HG02970 (cell line): ENCODE measurements around the gene TECR.
A peak's percentile ranks its signal among the peaks of the same experiment; 100 is the strongest.

Experiments used
- ATAC-seq: cut with Tn5 transposase; IDR thresholded peaks from one replicate; pipeline ENCODE4 v1.9.1; 2021; ENCODE audit warnings: mild to moderate bottlenecking, moderate library complexity, moderate number of reproducible peaks; ENCODE audit not compliant: unreplicated experiment, low FRiP score

Gene TECR

GRCh38 chr19:14507704-14508542, 21.5 kb upstream of the TECR start:
- ATAC-seq, result no peak

GRCh38 chr19:14510311-14511228, 18.8 kb upstream of the TECR start:
- no peak for ATAC-seq

GRCh38 chr19:14511229-14511593, 18.2 kb upstream of the TECR start:
- no peak for ATAC-seq

- no peak for ATAC-seq
Observed at GRCh38 chr19:14512406-14512961, 16.9 kb upstream of the TECR start.

- no peak for ATAC-seq
Observed at GRCh38 chr19:14514215-14514863, 15.1 kb upstream of the TECR start.

- ATAC-seq, result no peak
Observed at GRCh38 chr19:14515501-14516047, 13.8 kb upstream of the TECR start.

- ATAC-seq, result no peak
Observed at GRCh38 chr19:14516048-14516534, 13.3 kb upstream of the TECR start.

- ATAC-seq, result no peak
Observed at GRCh38 chr19:14516746-14517438, 12.5 kb upstream of the TECR start.

GRCh38 chr19:14517446-14517839, 12.0 kb upstream of the TECR start:
- no peak for ATAC-seq

- ATAC-seq, result peak; percentile 68
Observed at GRCh38 chr19:14517840-14518505, 11.4 kb upstream of the TECR start, which contains the start of gene DNAJB1. Gene DNAJB1, minus strand, starts transcription at chr19:14518397. Its CDS starts 48 bp downstream, at chr19:14518349.

- no peak for ATAC-seq
Observed at GRCh38 chr19:14519245-14519859, 10.0 kb upstream of the TECR start.

- no peak for ATAC-seq
Observed at GRCh38 chr19:14519860-14520407, 9.5 kb upstream of the TECR start.

- ATAC-seq, result no peak
Observed at GRCh38 chr19:14520543-14520942, 8.9 kb upstream of the TECR start.

GRCh38 chr19:14525729-14526128, 3.7 kb upstream of the TECR start:
- no peak for ATAC-seq

- no peak for ATAC-seq
Observed at GRCh38 chr19:14526423-14526822, 3.0 kb upstream of the TECR start.

GRCh38 chr19:14528419-14529253, 758 bp upstream of the TECR start:
- ATAC-seq, result no peak

- no peak for ATAC-seq
Observed at GRCh38 chr19:14530005-14530348, 583 bp downstream of the TECR start.

GRCh38 chr19:14530506-14530905, 1.1 kb downstream of the TECR start:
- no peak for ATAC-seq
